Epithelial cell of prostate (primary cell): ENCODE results near the gene LCLAT1.

Source experiments
- DNase-seq: peaks from one replicate; pipeline ENCODE4 v3.0.0-alpha.2; 2011; ENCODE audit warnings: low read depth, low spot score
- H3K27ac ChIP-seq: fragments of 450-650 bp; 2 replicates; pipeline ENCODE4 v1.5.1; 2017; ENCODE audit warnings: mild to moderate bottlenecking

LCLAT1 gene

GRCh38 chr2:30421604-30422443, 25.2 kb upstream of the LCLAT1 start:
- H3K27ac ChIP-seq: peak overlapping the region; percentile 93
- no peak for DNase-seq

- H3K27ac ChIP-seq: peak overlapping the region; percentile 93
- no peak for DNase-seq
Measured at GRCh38 chr2:30422444-30423040, 24.5 kb upstream of the LCLAT1 start.

DNA sequence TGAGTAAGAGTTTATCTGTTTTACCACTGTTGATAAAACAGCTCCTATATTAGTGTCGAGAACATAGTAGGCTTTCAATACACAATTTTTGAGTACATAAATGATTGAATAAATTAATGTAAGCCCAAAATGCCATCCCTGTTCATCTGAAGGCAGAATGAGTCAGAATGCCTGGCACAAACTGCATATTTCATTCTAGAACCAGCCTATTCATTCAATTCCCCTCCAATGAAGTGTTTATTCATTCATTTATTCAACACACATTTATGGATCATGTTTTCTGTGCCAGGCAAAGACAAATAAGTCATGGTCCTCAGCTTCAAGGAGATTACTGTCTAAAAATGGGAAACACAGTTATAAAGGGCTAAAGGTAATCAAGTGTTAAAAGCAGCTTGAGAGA, 22.8 kb upstream of the LCLAT1 start:
- DNase-seq: no peak
- no peak overlapping the region for H3K27ac ChIP-seq

DNA sequence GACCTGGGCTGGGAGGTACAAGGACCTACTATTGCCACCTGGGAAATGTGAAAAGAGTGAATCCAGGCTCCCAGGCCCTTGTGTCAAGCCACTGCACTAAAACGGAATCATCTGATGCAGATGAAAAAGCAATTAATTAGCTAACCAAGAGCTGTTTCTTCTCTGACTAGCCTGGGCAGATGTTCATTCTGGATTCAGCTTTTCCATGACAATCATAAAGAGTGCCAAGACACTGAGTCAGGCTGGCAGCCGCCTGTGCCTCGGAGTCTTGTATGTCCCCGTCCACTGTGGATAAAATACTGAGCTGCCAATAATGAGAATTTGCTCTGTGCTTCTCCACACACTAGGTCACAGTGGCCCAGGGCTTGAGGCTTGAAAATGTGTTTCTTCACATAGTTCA, 21.7 kb upstream of the LCLAT1 start:
- H3K27ac ChIP-seq: no peak overlapping the region
- no peak for DNase-seq

DNA sequence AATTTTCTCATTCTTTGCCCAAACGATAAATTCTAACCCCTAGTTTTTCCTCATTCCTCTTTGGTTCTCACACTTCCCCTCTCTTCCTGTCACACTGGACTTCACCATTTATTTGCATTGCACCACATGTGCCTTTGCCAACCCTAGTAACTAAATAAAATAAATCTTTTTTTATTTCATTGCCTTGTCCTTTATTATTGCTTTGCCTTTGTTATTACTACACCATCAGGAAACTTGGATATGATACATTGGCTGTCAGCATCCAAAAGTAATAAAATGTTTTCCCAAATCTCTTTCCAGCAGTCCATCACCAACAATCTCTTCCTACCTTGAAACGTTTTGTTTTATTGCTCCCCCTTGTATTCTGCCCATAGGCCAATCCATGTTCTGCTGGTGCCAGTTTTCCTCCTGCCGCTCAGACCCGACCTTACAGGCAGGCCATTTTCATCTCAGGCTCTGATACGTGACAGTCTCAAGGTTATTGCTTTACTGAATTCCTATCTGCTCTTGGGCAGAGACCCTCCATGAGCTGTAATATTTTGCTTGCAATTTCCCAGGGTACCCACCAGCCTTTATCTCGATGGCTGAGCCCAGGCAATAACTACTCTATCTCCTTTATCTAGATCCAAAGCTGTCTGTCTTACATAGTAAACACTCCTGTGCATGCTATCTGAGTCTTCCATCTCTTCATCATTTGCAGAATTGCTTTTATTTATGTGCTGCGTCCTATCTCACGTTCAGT, 19.3 kb upstream of the LCLAT1 start:
- DNase-seq: no peak
- no peak overlapping the region for H3K27ac ChIP-seq

GRCh38 chr2:30428348-30428662, 18.7 kb upstream of the LCLAT1 start:
- no peak overlapping the region for H3K27ac ChIP-seq
- no peak for DNase-seq

DNA sequence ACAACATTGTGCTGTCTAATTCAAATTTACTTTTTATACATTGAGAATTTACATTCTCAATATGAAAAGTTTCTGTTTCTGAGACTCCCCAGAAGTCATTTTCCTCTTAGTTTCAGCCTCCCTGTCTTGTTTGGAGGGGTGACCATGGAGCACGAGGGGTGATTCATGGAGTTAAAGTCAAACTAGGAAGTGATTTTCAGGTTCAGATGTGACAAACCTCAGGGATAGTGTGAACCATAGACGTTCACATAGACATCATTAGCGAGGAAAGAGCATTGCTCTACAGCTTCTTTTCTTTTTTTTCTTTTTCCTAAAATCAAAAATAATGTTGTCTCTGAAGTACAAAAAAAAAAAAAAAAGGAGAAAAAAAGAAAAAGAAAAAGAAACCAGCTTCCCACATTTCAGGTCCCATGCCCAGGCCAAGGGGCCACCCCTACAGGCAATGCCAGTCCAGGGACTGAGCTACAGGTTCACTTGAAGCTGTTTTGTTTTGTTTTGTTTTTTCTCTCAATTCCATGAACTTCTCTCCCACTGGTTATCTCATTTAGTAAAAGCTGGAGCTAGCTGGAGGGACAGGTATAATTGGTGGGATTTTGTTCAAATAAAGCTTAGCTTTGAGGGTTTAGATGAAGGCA, 18.1 kb upstream of the LCLAT1 start:
- H3K27ac ChIP-seq: no peak overlapping the region
- DNase-seq: no peak

GRCh38 chr2:30433541-30434299, 13.3 kb upstream of the LCLAT1 start:
- no peak for DNase-seq
- no peak overlapping the region for H3K27ac ChIP-seq

- no peak for DNase-seq
- H3K27ac ChIP-seq: no peak overlapping the region
Measured at GRCh38 chr2:30434708-30435107, 12.3 kb upstream of the LCLAT1 start.

GRCh38 chr2:30436859-30437435, 10.1 kb upstream of the LCLAT1 start:
- DNase-seq: no peak
- no peak overlapping the region for H3K27ac ChIP-seq

- no peak for DNase-seq
Measured at GRCh38 chr2:30437809-30438548, 9.1 kb upstream of the LCLAT1 start.

GRCh38 chr2:30439296-30439695, 7.8 kb upstream of the LCLAT1 start:
- DNase-seq: no peak
- H3K27ac ChIP-seq: no peak overlapping the region

More at GRCh38 chr2:30437809-30438548, 9.1 kb upstream of the LCLAT1 start:
- no peak overlapping the region for H3K27ac ChIP-seq

- H3K27ac ChIP-seq: no peak overlapping the region
- DNase-seq: no peak
Measured at GRCh38 chr2:30439879-30440278, 7.2 kb upstream of the LCLAT1 start.

DNA sequence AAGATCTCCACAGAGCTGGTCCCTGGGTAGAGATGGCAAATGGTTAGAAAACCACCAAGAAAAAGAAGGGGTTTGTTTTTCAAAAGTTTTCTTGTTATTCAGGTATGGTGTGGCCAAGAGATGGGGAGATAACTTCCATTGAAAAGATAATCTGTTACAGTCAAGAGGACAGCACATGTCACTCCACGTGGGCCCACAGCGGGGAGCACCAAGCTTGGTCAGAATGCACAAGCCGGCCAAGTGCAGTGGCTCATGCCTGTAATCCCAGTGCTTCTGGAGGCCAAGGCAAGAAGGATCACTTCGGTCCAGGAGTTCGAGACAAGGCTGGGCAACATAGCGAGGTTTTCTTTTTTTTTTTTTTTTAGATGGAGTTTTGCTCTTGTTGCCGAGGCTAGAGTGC, 6.0 kb upstream of the LCLAT1 start:
- DNase-seq: no peak
- no peak overlapping the region for H3K27ac ChIP-seq

DNA sequence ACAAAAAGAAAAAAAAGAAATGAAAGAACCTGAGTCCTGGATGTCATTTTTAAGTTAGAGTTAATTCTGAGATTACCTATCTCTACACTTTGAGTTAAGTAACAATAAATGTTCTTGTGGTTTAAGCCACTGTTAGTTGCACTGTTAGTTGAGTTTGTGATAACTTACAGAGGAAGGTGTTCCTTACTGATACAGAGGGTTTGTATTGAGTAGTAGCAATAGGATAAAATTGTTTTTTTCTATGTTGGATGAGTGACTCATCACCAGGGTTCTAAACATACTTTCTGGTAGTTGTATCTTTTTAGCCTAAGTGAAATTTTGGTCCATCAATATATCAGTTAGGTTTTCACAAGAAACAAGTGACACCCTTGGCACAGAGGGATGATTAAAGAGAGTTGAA, 4.0 kb upstream of the LCLAT1 start:
- no peak for DNase-seq
- no peak overlapping the region for H3K27ac ChIP-seq

- DNase-seq: no peak
- H3K27ac ChIP-seq: no peak overlapping the region
Measured at GRCh38 chr2:30444273-30444672, 2.8 kb upstream of the LCLAT1 start.

DNA sequence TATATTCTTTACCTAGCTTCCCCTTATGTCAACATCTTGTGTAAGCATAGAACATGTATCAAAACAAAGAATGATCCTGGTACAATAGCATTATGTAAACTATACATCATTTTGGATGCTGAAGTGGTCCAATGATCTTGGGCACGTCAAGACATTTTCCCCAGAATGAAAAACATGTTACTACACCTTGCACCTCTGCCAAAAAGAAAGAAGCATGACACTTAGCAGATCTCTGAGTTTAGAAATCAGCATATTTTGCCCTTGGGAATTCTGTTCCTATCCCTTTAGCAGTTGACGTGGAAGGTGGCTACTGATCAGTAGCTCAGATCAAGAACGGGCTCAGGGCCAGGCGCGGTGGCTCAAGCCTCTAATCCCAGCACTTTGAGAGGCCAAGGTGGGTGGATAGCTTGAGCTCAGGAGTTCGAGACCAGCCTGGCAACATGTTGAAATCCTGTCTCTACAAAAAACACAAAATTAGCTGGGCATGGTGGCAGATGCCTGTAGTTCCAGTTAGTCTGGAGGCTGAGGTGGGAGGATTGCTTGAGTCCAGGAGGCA, 1.7 kb upstream of the LCLAT1 start:
- H3K27ac ChIP-seq: no peak overlapping the region
- no peak for DNase-seq

- DNase-seq: no peak
- peak overlapping the region; percentile 12 for H3K27ac ChIP-seq
Measured at GRCh38 chr2:30446602-30447148, 371 bp upstream of the LCLAT1 start.

DNA sequence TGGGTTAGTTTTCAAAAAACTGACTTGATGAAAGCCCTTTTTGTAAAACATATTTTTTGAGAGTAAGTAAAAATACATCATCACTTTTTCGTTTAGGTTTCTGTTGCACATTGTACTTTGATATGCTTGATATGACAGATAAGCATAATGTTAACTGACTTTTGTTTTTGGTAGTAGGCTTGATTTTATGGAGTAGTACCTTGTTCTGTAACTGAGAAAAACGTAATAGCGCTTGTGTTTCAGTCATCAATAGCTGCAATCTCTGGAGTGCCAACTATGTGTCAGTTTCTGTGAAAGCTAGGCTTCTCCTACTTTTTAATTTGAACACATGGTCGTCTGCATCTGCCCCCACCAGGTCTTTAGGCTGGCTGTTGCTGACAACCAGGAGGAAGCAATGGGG, 1.3 kb downstream of the LCLAT1 start:
- no peak overlapping the region for H3K27ac ChIP-seq
- DNase-seq: no peak
